Panc1 (cell line): ENCODE results near the gene CROCC2. TPM values are rescaled to one million over a fixed set of nuclear protein-coding genes. Genes with fewer than 3 reads are reported as not detected.

Source experiments
- ATAC-seq: fragments of 200-7000 bp; cut with Tn5 transposase; 2 replicates; pipeline ENCODE4 v1.9.1; 2020; ENCODE audit warnings: mild to moderate bottlenecking, moderate library complexity
- BruUV-seq: library from RNA; stranded (reverse); fragments of 400-500 nt; replicated peaks from 2 replicates; lab custom pipeline; 2021; lab: Mats Ljungman, UMichigan
- CTCF ChIA-PET: fragments of 300-600 bp; sonication (Branson Sonifier 250); formaldehyde crosslinking; loops from one replicate; lab custom pipeline; 2022; ENCODE audit warnings: antibody characterized with exemption; lab: Charles Lee
- POLR2A ChIA-PET: fragments of 300-600 bp; sonication (Branson Sonifier 250); formaldehyde crosslinking; loops from one replicate; lab custom pipeline; 2022; ENCODE audit warnings: antibody characterized with exemption; lab: Charles Lee
- DNase-seq: peaks from one replicate; pipeline ENCODE4 v3.0.0-alpha.2; 2010; ENCODE audit warnings: low read depth, low spot score
- H3K27ac ChIP-seq: 2 replicates; pipeline ENCODE4 v1.5.1; 2011; ENCODE audit warnings: mild to moderate bottlenecking, low read length, inconsistent platforms
- H3K27me3 ChIP-seq: fragments of 200-500 bp; sonication (Bioruptor generic); 2 replicates; pipeline ENCODE4 v1.6.0; 2014; ENCODE audit warnings: low read length, inconsistent platforms; ENCODE audit not compliant: control insufficient read depth, insufficient read depth
- H3K36me3 ChIP-seq: fragments of 200-500 bp; sonication (Bioruptor generic); 2 replicates; pipeline ENCODE4 v1.5.1; 2014; ENCODE audit warnings: inconsistent platforms, mild to moderate bottlenecking, low read length, moderate library complexity; ENCODE audit not compliant: control insufficient read depth, insufficient read depth
- H3K4me1 ChIP-seq: 2 replicates; pipeline ENCODE4 v1.5.1; 2011; ENCODE audit warnings: inconsistent platforms, mild to moderate bottlenecking, low read length, moderate library complexity; ENCODE audit not compliant: control insufficient read depth, insufficient read depth
- H3K4me3 ChIP-seq, 2 experiments: 2 replicates each; pipeline ENCODE4 v1.5.1; 2011 to 2012; ENCODE audit warnings: low read depth in 2 of 2, low read length in 2 of 2, mild to moderate bottlenecking in 2 of 2, inconsistent platforms in 1 of 2, moderate library complexity in 1 of 2
- H3K9me3 ChIP-seq: fragments of 200-500 bp; sonication (Bioruptor generic); 2 replicates; pipeline ENCODE4 v1.5.1; 2014; ENCODE audit warnings: low read depth, mild to moderate bottlenecking, inconsistent platforms, low read length, moderate library complexity; ENCODE audit not compliant: control insufficient read depth, insufficient read depth
- POLR2AphosphoS5 ChIP-seq: IDR thresholded peaks from 2 replicates; pipeline ENCODE4 v1.6.1; 2012; ENCODE audit warnings: mild to moderate bottlenecking, low read depth, low read length, moderate library complexity
- SIN3A ChIP-seq: IDR thresholded peaks from 2 replicates; pipeline ENCODE4 v1.6.1; 2012; ENCODE audit warnings: low read depth, mild to moderate bottlenecking, low read length, moderate library complexity, borderline replicate concordance; ENCODE audit not compliant: insufficient read depth
- TCF7L2 ChIP-seq: IDR thresholded peaks from 2 replicates; pipeline ENCODE4 v1.6.1; 2011; ENCODE audit warnings: mild to moderate bottlenecking, low read depth, low read length, inconsistent platforms
- in situ Hi-C: cut with HindIII; loops from 2 replicates; pipeline ENCODE4 v1.10.0; 2016; ENCODE audit warnings: low sequenced_read_pairs, low pct_unique_long_range_greater_than_20kb
- intact Hi-C: fragments of 100-400 bp; cut with micrococcal nuclease; formaldehyde crosslinking; loops from one replicate; pipeline ENCODE4 v1.10.0; 2022; ENCODE audit not compliant: unreplicated experiment
- total RNA-seq: library from RNA; stranded (reverse); gene quantifications from one replicate; pipeline ENCODE4 v1.2.1, GENCODE V29; 2021; ENCODE audit not compliant: unreplicated experiment
- TF ChIP-seq, protein P1 (sequence below): fragments of 450-650 bp; IDR thresholded peaks from 2 replicates; pipeline ENCODE4 v1.5.1; 2017; ENCODE audit warnings: mild to moderate bottlenecking
- TF ChIP-seq, protein P2 (sequence below), 2 experiments: IDR thresholded peaks; 2 replicates each; pipeline ENCODE4 v1.6.1; 2011 to 2012; ENCODE audit warnings: low read depth in 2 of 2, control low read depth in 1 of 2, low read length in 1 of 2, mild to moderate bottlenecking in 1 of 2, moderate library complexity in 1 of 2; ENCODE audit not compliant: insufficient read depth in 1 of 2

Gene CROCC2
- total RNA-seq, 1 experiment from 2014 or later, result 0.23 TPM

DNA sequence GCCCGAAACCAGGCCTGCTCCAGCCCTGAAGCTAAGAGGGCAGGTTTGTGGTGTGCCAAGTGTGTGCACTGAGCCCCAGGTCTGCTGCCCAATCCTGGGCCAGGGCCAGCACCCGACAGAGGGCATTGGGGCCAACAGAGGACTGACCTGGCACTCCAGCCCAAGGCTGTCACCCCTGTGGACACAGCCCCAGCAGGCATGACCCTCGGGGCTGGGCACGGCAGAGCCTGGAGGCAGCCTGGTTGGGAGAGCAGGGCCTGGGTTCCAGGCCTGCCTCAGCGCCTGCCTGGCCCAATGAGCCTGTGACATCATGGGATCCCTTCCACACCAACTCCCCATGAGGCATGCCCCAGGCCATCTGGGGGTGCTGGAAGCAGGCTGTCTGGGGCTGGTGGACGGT, 81.5 kb downstream of the CROCC2 start:
- intact Hi-C loops (no loop called here), in situ Hi-C loops (no loop called here)
- Histone ChIP-seq H3K9me3 (no peaks in the 10 kb centered on the region), H3K4me3 (no peak overlapping the region), H3K27ac (no peak overlapping the region), H3K36me3 (no peaks in the 10 kb centered on the region), H3K27me3 (no peaks in the 10 kb centered on the region), H3K4me1 (peaks cover 23% of the 10 kb centered on the region)
- ATAC-seq (no peak), DNase-seq (no peak)
- POLR2A ChIA-PET, result no interaction called here
- CTCF ChIA-PET, result no interaction called here
- no peak for TF ChIP-seq TCF7L2
- TF ChIP-seq, protein P1, sequence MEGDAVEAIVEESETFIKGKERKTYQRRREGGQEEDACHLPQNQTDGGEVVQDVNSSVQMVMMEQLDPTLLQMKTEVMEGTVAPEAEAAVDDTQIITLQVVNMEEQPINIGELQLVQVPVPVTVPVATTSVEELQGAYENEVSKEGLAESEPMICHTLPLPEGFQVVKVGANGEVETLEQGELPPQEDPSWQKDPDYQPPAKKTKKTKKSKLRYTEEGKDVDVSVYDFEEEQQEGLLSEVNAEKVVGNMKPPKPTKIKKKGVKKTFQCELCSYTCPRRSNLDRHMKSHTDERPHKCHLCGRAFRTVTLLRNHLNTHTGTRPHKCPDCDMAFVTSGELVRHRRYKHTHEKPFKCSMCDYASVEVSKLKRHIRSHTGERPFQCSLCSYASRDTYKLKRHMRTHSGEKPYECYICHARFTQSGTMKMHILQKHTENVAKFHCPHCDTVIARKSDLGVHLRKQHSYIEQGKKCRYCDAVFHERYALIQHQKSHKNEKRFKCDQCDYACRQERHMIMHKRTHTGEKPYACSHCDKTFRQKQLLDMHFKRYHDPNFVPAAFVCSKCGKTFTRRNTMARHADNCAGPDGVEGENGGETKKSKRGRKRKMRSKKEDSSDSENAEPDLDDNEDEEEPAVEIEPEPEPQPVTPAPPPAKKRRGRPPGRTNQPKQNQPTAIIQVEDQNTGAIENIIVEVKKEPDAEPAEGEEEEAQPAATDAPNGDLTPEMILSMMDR, result no peak
- TF ChIP-seq SIN3A, result no peak
- no peak for TF ChIP-seq POLR2AphosphoS5
- TF ChIP-seq, protein P2, sequence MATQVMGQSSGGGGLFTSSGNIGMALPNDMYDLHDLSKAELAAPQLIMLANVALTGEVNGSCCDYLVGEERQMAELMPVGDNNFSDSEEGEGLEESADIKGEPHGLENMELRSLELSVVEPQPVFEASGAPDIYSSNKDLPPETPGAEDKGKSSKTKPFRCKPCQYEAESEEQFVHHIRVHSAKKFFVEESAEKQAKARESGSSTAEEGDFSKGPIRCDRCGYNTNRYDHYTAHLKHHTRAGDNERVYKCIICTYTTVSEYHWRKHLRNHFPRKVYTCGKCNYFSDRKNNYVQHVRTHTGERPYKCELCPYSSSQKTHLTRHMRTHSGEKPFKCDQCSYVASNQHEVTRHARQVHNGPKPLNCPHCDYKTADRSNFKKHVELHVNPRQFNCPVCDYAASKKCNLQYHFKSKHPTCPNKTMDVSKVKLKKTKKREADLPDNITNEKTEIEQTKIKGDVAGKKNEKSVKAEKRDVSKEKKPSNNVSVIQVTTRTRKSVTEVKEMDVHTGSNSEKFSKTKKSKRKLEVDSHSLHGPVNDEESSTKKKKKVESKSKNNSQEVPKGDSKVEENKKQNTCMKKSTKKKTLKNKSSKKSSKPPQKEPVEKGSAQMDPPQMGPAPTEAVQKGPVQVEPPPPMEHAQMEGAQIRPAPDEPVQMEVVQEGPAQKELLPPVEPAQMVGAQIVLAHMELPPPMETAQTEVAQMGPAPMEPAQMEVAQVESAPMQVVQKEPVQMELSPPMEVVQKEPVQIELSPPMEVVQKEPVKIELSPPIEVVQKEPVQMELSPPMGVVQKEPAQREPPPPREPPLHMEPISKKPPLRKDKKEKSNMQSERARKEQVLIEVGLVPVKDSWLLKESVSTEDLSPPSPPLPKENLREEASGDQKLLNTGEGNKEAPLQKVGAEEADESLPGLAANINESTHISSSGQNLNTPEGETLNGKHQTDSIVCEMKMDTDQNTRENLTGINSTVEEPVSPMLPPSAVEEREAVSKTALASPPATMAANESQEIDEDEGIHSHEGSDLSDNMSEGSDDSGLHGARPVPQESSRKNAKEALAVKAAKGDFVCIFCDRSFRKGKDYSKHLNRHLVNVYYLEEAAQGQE (IDR thresholded peaks at IDR 0.05; ENCODE audit: insufficient read depth in 1 of 2, low read depth in 2 of 2, low read length in 1 of 2), result no peak
- no TSS peak for BruUV-seq

- intact Hi-C loops (loop anchor here (2.0 kb wide), 1 partner anchor 73 kb away; no protein-coding TSS in a partner anchor), in situ Hi-C loops (no loop called here)
- ATAC-seq (no peak), DNase-seq (no peak)
- no peak overlapping the region for H3K4me3 ChIP-seq
- no peaks in the 10 kb centered on the region for H3K9me3 ChIP-seq
- H3K27ac ChIP-seq, result no peak overlapping the region
- POLR2A ChIA-PET, result no interaction called here
- CTCF ChIA-PET, result no interaction called here
- peaks cover 23% of the 10 kb centered on the region for H3K4me1 ChIP-seq
- no TSS peak for BruUV-seq
- TF ChIP-seq, protein P1, result no peak
- TF ChIP-seq, protein P2 (IDR thresholded peaks at IDR 0.05; ENCODE audit: insufficient read depth in 1 of 2, low read depth in 2 of 2, low read length in 1 of 2), result no peak
- no peak for TF ChIP-seq POLR2AphosphoS5
- TF ChIP-seq TCF7L2, result no peak
- TF ChIP-seq SIN3A, result no peak
- H3K27me3 ChIP-seq, result no peaks in the 10 kb centered on the region
- no peaks in the 10 kb centered on the region for H3K36me3 ChIP-seq
Measured at GRCh38 chr2:240988146-240988545, 82.0 kb downstream of the CROCC2 start.
